Stimulated activated CD8-positive, alpha-beta memory T cell treated with anti-CD3 and anti-CD28 coated beads, Interleukin-7, amount 100 ng/mL, for 4 hours (primary cell): Measurements from ENCODE around the gene LMO2.
"Not testable (repeated sequence)": the region's sequence is repeated elsewhere in the genome, so short reads cannot be mapped to it uniquely, and the experiment has no call there.

Source experiments
- DNase-seq, 2 donors: peaks; one replicate each; pipeline ENCODE4 v3.0.0-alpha.2; 2020; ENCODE audit warnings: low read depth in 2 of 2

The LMO2 gene

DNA sequence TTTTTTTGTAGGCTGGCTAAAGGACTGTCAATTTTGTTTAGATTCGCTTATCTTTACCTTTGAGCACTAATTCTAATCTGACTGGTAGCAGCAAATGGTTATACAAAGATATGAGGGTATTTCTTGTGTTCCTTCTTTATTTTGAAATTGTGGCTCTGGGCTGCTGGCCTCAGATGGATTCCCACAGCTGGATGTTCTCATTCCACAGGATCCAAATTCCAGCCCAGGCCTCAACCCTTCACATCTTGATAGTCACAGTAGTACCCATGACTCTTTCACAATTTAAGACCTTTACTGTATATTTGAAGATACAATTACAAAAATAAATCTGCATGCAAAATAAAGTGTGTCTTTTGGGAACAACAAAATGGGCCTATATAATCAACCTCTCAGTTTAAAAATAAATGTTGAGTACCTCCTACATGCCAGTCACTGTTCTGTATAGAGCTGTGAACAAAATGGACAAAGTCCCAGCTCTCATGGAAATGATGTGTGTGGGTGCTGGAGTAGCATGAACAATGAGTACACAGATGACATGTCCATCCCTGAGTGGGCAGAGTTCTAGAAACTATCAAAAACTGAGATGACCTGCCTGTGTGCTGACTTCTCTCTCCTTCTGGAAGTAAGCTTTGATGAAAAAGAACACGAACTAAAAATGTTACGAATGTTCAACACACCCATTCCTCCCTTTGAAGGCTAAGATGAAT lies 65.9 kb downstream of the LMO2 start:
- DNase-seq: no peak

DNA sequence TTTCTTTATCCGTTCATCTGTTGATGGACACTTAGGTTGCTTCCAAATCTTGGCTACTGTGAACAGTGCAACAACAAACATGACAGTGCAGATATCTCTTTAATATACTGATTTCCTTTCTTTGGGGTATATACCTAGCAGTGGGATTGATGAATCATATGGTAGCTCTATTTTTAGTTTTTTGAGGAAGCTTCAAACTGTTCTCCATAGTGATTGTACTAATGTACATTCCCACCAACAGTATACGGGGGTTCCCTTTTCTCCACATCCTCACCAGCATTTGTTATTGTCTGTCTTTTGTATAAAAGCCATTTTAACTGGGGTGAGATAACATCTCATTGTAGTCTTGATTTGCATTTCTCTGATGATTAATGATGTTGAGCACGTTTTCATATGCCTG lies 68.9 kb downstream of the LMO2 start:
- DNase-seq: not testable (repeated sequence)

DNA sequence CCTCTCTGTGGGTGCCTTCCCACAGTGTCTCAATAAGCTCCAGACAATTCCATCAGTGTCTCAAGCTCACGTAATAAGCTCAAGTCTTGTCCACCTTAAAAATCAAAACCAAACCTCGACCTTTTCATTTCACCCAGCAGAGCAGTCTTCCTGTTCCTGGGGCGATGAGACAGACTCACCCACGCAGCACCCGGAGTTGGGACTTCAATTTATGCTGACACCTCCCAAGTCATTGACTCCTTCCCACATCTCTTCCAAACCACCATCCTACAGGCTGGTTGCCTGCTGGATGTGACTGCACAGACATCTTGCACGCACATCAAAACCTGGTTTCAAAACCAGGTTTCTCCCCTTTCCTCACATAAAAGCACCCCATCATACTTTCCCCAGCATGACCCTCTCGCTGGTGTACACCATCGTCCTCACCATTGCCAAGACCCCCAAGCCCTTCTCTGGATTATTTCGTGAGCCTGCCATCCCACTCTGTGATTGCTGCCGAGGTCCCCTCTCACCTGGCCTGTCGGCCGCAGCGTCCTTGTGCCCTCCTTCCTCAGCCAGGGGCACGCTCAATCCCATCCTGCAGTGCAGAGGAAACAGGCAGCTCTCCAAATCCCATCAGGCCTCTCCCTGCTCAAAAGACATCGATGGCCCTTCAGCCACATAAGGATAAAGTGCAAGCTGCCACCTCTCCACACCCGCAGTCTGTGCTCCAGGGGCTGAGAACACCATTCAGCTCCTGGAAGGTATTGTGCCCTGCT lies 72.4 kb downstream of the LMO2 start:
- DNase-seq: no peak
